WTC11 (cell line): ENCODE measurements around the gene ZIC2. TPM values are rescaled to one million over a fixed set of nuclear protein-coding genes. Genes with fewer than 3 reads are reported as not detected.
A peak's percentile ranks its signal among the peaks of the same experiment; 100 is the strongest.

ENCODE experiments used
- ATAC-seq: fragments of 200-7000 bp; cut with Tn5 transposase; 2 replicates; pipeline ENCODE4 v1.10.0; 2021; ENCODE audit warnings: mild to moderate bottlenecking, moderate library complexity
- CTCF ChIA-PET: fragments of 300-600 bp; sonication (Branson Sonifier 250); formaldehyde crosslinking; loops from one replicate; lab custom pipeline; 2021; ENCODE audit warnings: antibody characterized with exemption; lab: Charles Lee
- POLR2A ChIA-PET: fragments of 350-600 bp; sonication (Branson Sonifier 250); formaldehyde crosslinking; loops from one replicate; lab custom pipeline; 2021; ENCODE audit warnings: antibody characterized with exemption; lab: Charles Lee
- DNase-seq: peaks from one replicate; pipeline ENCODE4 v3.0.0; 2021; ENCODE audit warnings: low spot score
- H3K27ac Mint-ChIP-seq: 2 replicates; pipeline ENCODE4 v1.8.0; 2021; ENCODE audit warnings: mixed read lengths
- H3K27me3 Mint-ChIP-seq: 2 replicates; pipeline ENCODE4 v1.8.0; 2021; ENCODE audit warnings: low read depth, mild to moderate bottlenecking, moderate library complexity, mixed read lengths
- H3K36me3 Mint-ChIP-seq: 2 replicates; pipeline ENCODE4 v1.8.0; 2021; ENCODE audit warnings: mixed read lengths
- H3K4me1 Mint-ChIP-seq: 2 replicates; pipeline ENCODE4 v1.8.0; 2022; ENCODE audit warnings: mixed read lengths
- H3K4me3 Mint-ChIP-seq: 2 replicates; pipeline ENCODE4 v1.8.0; 2021; ENCODE audit warnings: mild to moderate bottlenecking, moderate library complexity, mixed read lengths
- H3K9me3 Mint-ChIP-seq: 2 replicates; pipeline ENCODE4 v1.8.0; 2021; ENCODE audit warnings: mixed read lengths
- ARID4B ChIP-seq: sonication (generic); formaldehyde crosslinking; IDR thresholded peaks from 2 replicates; pipeline ENCODE4 v1.8.0; 2023; ENCODE audit warnings: missing genetic modification reagents, mild to moderate bottlenecking, borderline replicate concordance
- ATF6 ChIP-seq: sonication (generic); formaldehyde crosslinking; IDR thresholded peaks from 2 replicates; pipeline ENCODE4 v1.8.1; 2023; ENCODE audit warnings: mild to moderate bottlenecking, missing genetic modification reagents
- CREM ChIP-seq: sonication (generic); formaldehyde crosslinking; IDR thresholded peaks from 2 replicates; pipeline ENCODE4 v1.8.1; 2022; ENCODE audit warnings: mild to moderate bottlenecking, missing genetic modification reagents, moderate library complexity
- CTCF ChIP-seq: fragments of 200-600 bp; IDR thresholded peaks from 2 replicates; pipeline ENCODE4 v1.8.0; 2022; ENCODE audit warnings: antibody characterized with exemption
- FOXJ3 ChIP-seq: sonication (generic); formaldehyde crosslinking; IDR thresholded peaks from 2 replicates; pipeline ENCODE4 v1.9.0; 2021; ENCODE audit warnings: missing genetic modification reagents, mild to moderate bottlenecking, borderline replicate concordance
- FOXP4 ChIP-seq: sonication (generic); formaldehyde crosslinking; IDR thresholded peaks from 2 replicates; pipeline ENCODE4 v1.8.0; 2022; ENCODE audit warnings: mild to moderate bottlenecking, missing genetic modification reagents
- MAX ChIP-seq: sonication (generic); formaldehyde crosslinking; IDR thresholded peaks from 2 replicates; pipeline ENCODE4 v1.8.0; 2022; ENCODE audit warnings: mild to moderate bottlenecking, missing genetic modification reagents
- NFATC4 ChIP-seq: fragments of 250-450 bp; sonication (Bioruptor Pico); IDR thresholded peaks from 2 replicates; pipeline ENCODE4 v1.9.0; 2021; ENCODE audit warnings: mild to moderate bottlenecking
- NFYB ChIP-seq: sonication (generic); formaldehyde crosslinking; conservative IDR thresholded peaks from 2 replicates; pipeline ENCODE4 v1.8.0; 2022; ENCODE audit warnings: low read depth, missing genetic modification reagents
- OVOL2 ChIP-seq: fragments of 250-450 bp; sonication (Bioruptor Pico); IDR thresholded peaks from 2 replicates; pipeline ENCODE4 v1.9.0; 2021; ENCODE audit warnings: mild to moderate bottlenecking, borderline replicate concordance
- TCF7 ChIP-seq: sonication (generic); formaldehyde crosslinking; IDR thresholded peaks from 2 replicates; pipeline ENCODE4 v1.8.0; 2022; ENCODE audit warnings: mild to moderate bottlenecking, low read depth, missing genetic modification reagents, moderate library complexity
- USF2 ChIP-seq: sonication (generic); formaldehyde crosslinking; IDR thresholded peaks from 2 replicates; pipeline ENCODE4 v1.8.1; 2023; ENCODE audit warnings: mild to moderate bottlenecking, missing genetic modification reagents, moderate library complexity
- ZBTB21 ChIP-seq: sonication (generic); formaldehyde crosslinking; IDR thresholded peaks from 2 replicates; pipeline ENCODE4 v1.8.1; 2023; ENCODE audit warnings: mild to moderate bottlenecking, missing genetic modification reagents, borderline replicate concordance
- ZMAT4 ChIP-seq: fragments of 250-450 bp; sonication (Bioruptor Pico); IDR thresholded peaks from 2 replicates; pipeline ENCODE4 v1.9.0; 2021; ENCODE audit warnings: mild to moderate bottlenecking
- ZNF138 ChIP-seq: sonication (generic); formaldehyde crosslinking; conservative IDR thresholded peaks from 2 replicates; pipeline ENCODE4 v1.8.1; 2022; ENCODE audit warnings: mild to moderate bottlenecking, moderate library complexity, missing genetic modification reagents
- ZNF396 ChIP-seq: fragments of 250-450 bp; sonication (Bioruptor Pico); IDR thresholded peaks from 2 replicates; pipeline ENCODE4 v1.8.0; 2021; ENCODE audit warnings: mild to moderate bottlenecking, moderate library complexity, borderline replicate concordance
- ZNF423 ChIP-seq: fragments of 250-450 bp; sonication (Bioruptor Pico); IDR thresholded peaks from 2 replicates; pipeline ENCODE4 v2.1.2; 2022; ENCODE audit warnings: mild to moderate bottlenecking, moderate library complexity
- total RNA-seq: library from RNA; stranded (reverse); gene quantifications from 3 replicates; pipeline ENCODE4 v1.2.3, GENCODE V29; 2021

Gene ZIC2
- total RNA-seq, 1 experiment from 2014 or later: 344 TPM

GRCh38 chr13:99970651-99971575 is 10.7 kb upstream of the ZIC2 start (continued):
- TF ChIP-seq ZNF423 (CRISPR knock-in tag) (0 out of 2 replicates have a peak, but pooled peaks have one; percentile 4), ZMAT4 (CRISPR knock-in tag) (no peak)

GRCh38 chr13:99971576-99972189 is 9.9 kb upstream of the ZIC2 start, which contains the start of gene ZIC5:
Gene ZIC5, minus strand, starts transcription at chr13:99971767. Its CDS starts 164 bp downstream, at chr13:99971603.
- H3K4me1 Mint-ChIP-seq: peaks cover 58% of the 10 kb centered on the region
- ChIA-PET CTCF (interaction anchor here (0.6 to 2.0 kb wide), 5 partner anchors 8 to 264 kb away, joined by 3 to 11 read pairs (median 5); partner anchors contain the start of gene ZIC2), POLR2A (interaction anchor here (0.5 to 3.2 kb wide), 5 partner anchors 11 to 360 kb away, joined by 3 to 67 read pairs (median 3); partner anchors contain the start of gene ZIC2)
- no peaks in the 10 kb centered on the region for H3K9me3 Mint-ChIP-seq
- peaks cover 21% of the 10 kb centered on the region for H3K36me3 Mint-ChIP-seq
- H3K27ac Mint-ChIP-seq: peak within 1 kb of the TSS; percentile 93
- DNase-seq (peak; percentile 94), ATAC-seq (peak; percentile 31)
- H3K27me3 Mint-ChIP-seq: peaks cover 10% of the 10 kb centered on the region
- peak within 1 kb of the TSS; percentile 81 for H3K4me3 Mint-ChIP-seq
- TF ChIP-seq USF2 (CRISPR knock-in tag) (peak; percentile 41; the same call in 1 of the 2 replicates), ZBTB21 (peak; percentile 66; the same call in 1 of the 2 replicates), OVOL2 (CRISPR knock-in tag) (no peak), NFATC4 (CRISPR knock-in tag) (no peak), FOXP4 (peak; percentile 80; the same call in 1 of the 2 replicates), ZNF396 (CRISPR knock-in tag) (no peak), TCF7 (CRISPR knock-in tag) (no peak), NFYB (peak; percentile 76), FOXJ3 (CRISPR knock-in tag) (peak; percentile 41; the same call in 1 of the 2 replicates), CREM (CRISPR knock-in tag) (no peak), ZNF138 (CRISPR knock-in tag) (no peak; the same call in 1 of the 2 replicates), ARID4B (CRISPR knock-in tag) (peak; percentile 58; the same call in 1 of the 2 replicates), ATF6 (no peak), MAX (CRISPR knock-in tag) (peak; percentile 87), CTCF (no peak)
